ENCODE measurements around the gene FN3K.

The FN3K gene

GRCh38 chr17:82716203-82717010 lies 19.0 kb upstream of the FN3K start, which contains the start of gene FN3KRP:
FN3KRP (plus strand) TSS chr17:82716706; CDS start chr17:82716756, 50 bp downstream.
- Histone ChIP-seq H3K27me3 (replicated peaks) (no peaks in the 10 kb centered on the region), H3K36me3 (replicated peaks) (no peaks in the 10 kb centered on the region), H3K4me3 (ENCODE audit: low read depth, low read length) (peak within 1 kb of the TSS; percentile 62), H3K27ac (peak within 1 kb of the TSS; percentile 43)
- peak; percentile 89 for DNase-seq
- in situ Hi-C loops (cut with HindIII; ENCODE audit: low pct_ligation_motif_present, low sequenced_read_pairs), result no loop called here
- no peak for TF ChIP-seq CTCF (IDR thresholded peaks at IDR 0.05; ENCODE audit: low read depth, low read length, missing control alignments)

- in situ Hi-C loops (cut with HindIII; ENCODE audit: low pct_ligation_motif_present, low sequenced_read_pairs), result no loop called here
Observed at GRCh38 chr17:82718986-82719685, 16.3 kb upstream of the FN3K start.

GRCh38 chr17:82720204-82720603 lies 15.2 kb upstream of the FN3K start:
- no peak for TF ChIP-seq CTCF (IDR thresholded peaks at IDR 0.05; ENCODE audit: low read depth, low read length, missing control alignments)
- Histone ChIP-seq H3K4me3 (ENCODE audit: low read depth, low read length) (no peak overlapping the region), H3K27me3 (replicated peaks) (no peaks in the 10 kb centered on the region), H3K36me3 (replicated peaks) (no peaks in the 10 kb centered on the region), H3K27ac (no peak overlapping the region)
- in situ Hi-C loops (cut with HindIII; ENCODE audit: low pct_ligation_motif_present, low sequenced_read_pairs), result no loop called here
- no peak for DNase-seq

More at GRCh38 chr17:82718986-82719685, 16.3 kb upstream of the FN3K start:
- H3K36me3 ChIP-seq (replicated peaks), result no peaks in the 10 kb centered on the region
- TF ChIP-seq CTCF (IDR thresholded peaks at IDR 0.05; ENCODE audit: low read depth, low read length, missing control alignments), result no peak
- H3K27ac ChIP-seq, result no peak overlapping the region
- H3K4me3 ChIP-seq (ENCODE audit: low read depth, low read length), result no peak overlapping the region
- no peak for DNase-seq
- no peaks in the 10 kb centered on the region for H3K27me3 ChIP-seq (replicated peaks)

GRCh38 chr17:82722341-82723013 lies 12.9 kb upstream of the FN3K start:
- H3K27ac ChIP-seq, result no peak overlapping the region
- in situ Hi-C loops (cut with HindIII; ENCODE audit: low pct_ligation_motif_present, low sequenced_read_pairs), result no loop called here
- no peak for TF ChIP-seq CTCF (IDR thresholded peaks at IDR 0.05; ENCODE audit: low read depth, low read length, missing control alignments)
- H3K27me3 ChIP-seq (replicated peaks), result no peaks in the 10 kb centered on the region
- DNase-seq, result no peak
- H3K4me3 ChIP-seq (ENCODE audit: low read depth, low read length), result no peak overlapping the region
- H3K36me3 ChIP-seq (replicated peaks), result peaks cover 6% of the 10 kb centered on the region

- H3K36me3 ChIP-seq (replicated peaks), result peaks cover 6% of the 10 kb centered on the region
- H3K27me3 ChIP-seq (replicated peaks), result no peaks in the 10 kb centered on the region
- no peak overlapping the region for H3K27ac ChIP-seq
- DNase-seq, result no peak
- H3K4me3 ChIP-seq (ENCODE audit: low read depth, low read length), result no peak overlapping the region
- TF ChIP-seq CTCF (IDR thresholded peaks at IDR 0.05; ENCODE audit: low read depth, low read length, missing control alignments), result no peak
- in situ Hi-C loops (cut with HindIII; ENCODE audit: low pct_ligation_motif_present, low sequenced_read_pairs), result no loop called here
Observed at GRCh38 chr17:82723169-82723807, 12.1 kb upstream of the FN3K start.
